Naive thymus-derived CD4-positive, alpha-beta T cell (primary cell): ENCODE measurements around the gene CGN. TPM values are rescaled to one million over a fixed set of nuclear protein-coding genes. Genes with fewer than 3 reads are reported as not detected.

Experiments
- ATAC-seq: fragments of 150-1000 bp; cut with Tn5 transposase; 2 replicates; pipeline ENCODE4 v1.10.0; 2021; ENCODE audit warnings: mild to moderate bottlenecking, moderate library complexity
- CTCF ChIA-PET: fragments of 350-600 bp; sonication (Branson Sonifier 250); formaldehyde crosslinking; loops from one replicate; lab custom pipeline; 2021; ENCODE audit warnings: antibody characterized with exemption; lab: Charles Lee
- POLR2A ChIA-PET: fragments of 350-600 bp; sonication (Branson Sonifier 250); formaldehyde crosslinking; loops from one replicate; lab custom pipeline; 2021; ENCODE audit warnings: antibody characterized with exemption, inconsistent platforms; lab: Charles Lee
- DNase-seq, 9 donors: peaks; one replicate each; pipeline versions ENCODE4 v3.0.0 to v3.0.0-alpha.2; 2020 to 2022; ENCODE audit warnings: mixed read lengths in 1 of 9
- H3K27ac ChIP-seq: one replicate; pipeline ENCODE4 v1.7.0; 2013; ENCODE audit warnings: mild to moderate bottlenecking, low read depth, low read length, moderate library complexity
- H3K27me3 ChIP-seq, 2 donors: one replicate each; pipeline ENCODE4 v1.7.0; 2013; ENCODE audit warnings: low read length in 2 of 2, mild to moderate bottlenecking in 2 of 2, moderate library complexity in 2 of 2; ENCODE audit not compliant: control insufficient read depth in 2 of 2, insufficient read depth in 2 of 2
- H3K36me3 ChIP-seq, 3 experiments: 1 replicate in 2 of 3; 2 replicates in 1 of 3; pipeline ENCODE4 v1.7.0; 2013; ENCODE audit warnings: low read length in 3 of 3, mild to moderate bottlenecking in 3 of 3, moderate library complexity in 1 of 3; ENCODE audit not compliant: insufficient read depth in 3 of 3, control insufficient read depth in 2 of 3
- H3K4me1 ChIP-seq, 2 donors: one replicate each; pipeline ENCODE4 v1.7.0; 2013; ENCODE audit warnings: low read length in 2 of 2, mild to moderate bottlenecking in 2 of 2, moderate library complexity in 1 of 2; ENCODE audit not compliant: control insufficient read depth in 2 of 2, insufficient read depth in 2 of 2
- H3K4me3 ChIP-seq: 2 replicates; pipeline ENCODE4 v1.7.0; 2013; ENCODE audit warnings: mild to moderate bottlenecking, low read length
- H3K9me3 ChIP-seq, 3 experiments: 1 replicate in 2 of 3; 2 replicates in 1 of 3; pipeline ENCODE4 v1.7.0; 2013; ENCODE audit warnings: low read length in 3 of 3; ENCODE audit not compliant: control insufficient read depth in 2 of 3
- H3K27ac Mint-ChIP-seq, 9 donors: one replicate each; pipeline ENCODE4 v1.8.0; 2020 to 2022; ENCODE audit warnings: mixed read lengths in 9 of 9, mild to moderate bottlenecking in 8 of 9, moderate library complexity in 5 of 9, inconsistent platforms in 2 of 9
- H3K27me3 Mint-ChIP-seq, 5 donors: one replicate each; pipeline ENCODE4 v1.8.0; 2021 to 2022; ENCODE audit warnings: mixed read lengths in 5 of 5, mild to moderate bottlenecking in 1 of 5
- H3K36me3 Mint-ChIP-seq, 5 donors: one replicate each; pipeline ENCODE4 v1.8.0; 2020 to 2022; ENCODE audit warnings: mixed read lengths in 5 of 5, mild to moderate bottlenecking in 3 of 5, inconsistent platforms in 1 of 5
- H3K4me1 Mint-ChIP-seq, 7 donors: one replicate each; pipeline ENCODE4 v1.8.0; 2020 to 2022; ENCODE audit warnings: mixed read lengths in 7 of 7, mild to moderate bottlenecking in 3 of 7, inconsistent platforms in 1 of 7
- H3K4me3 Mint-ChIP-seq, 10 donors: one replicate each; pipeline ENCODE4 v1.8.0; 2020 to 2022; ENCODE audit warnings: mild to moderate bottlenecking in 10 of 10, mixed read lengths in 10 of 10, moderate library complexity in 6 of 10, inconsistent platforms in 2 of 10
- H3K9me3 Mint-ChIP-seq, 11 donors: one replicate each; pipeline ENCODE4 v1.8.0; 2020 to 2022; ENCODE audit warnings: mixed read lengths in 11 of 11, mild to moderate bottlenecking in 4 of 11, inconsistent platforms in 1 of 11, moderate library complexity in 1 of 11
- intact Hi-C, 2 donors: fragments of 100-400 bp; cut with micrococcal nuclease; formaldehyde crosslinking; loops; one replicate each; pipeline ENCODE4 v1.15.1; 2023
- polyA plus RNA-seq, 2 donors: library from polyadenylated mRNA; unstranded; fragments of 300-500 nt; fragmentation: Illumina TruSeq; gene quantifications; one replicate each; pipeline ENCODE4 v1.2.3, GENCODE V29; 2021
- total RNA-seq, 6 experiments: library from RNA in 5 of 6; stranded (reverse) in 5 of 6; gene quantifications; 1 replicate in 5 of 6; 2 replicates in 1 of 6; pipeline ENCODE4 v1.2.3 and lab custom pipeline; 2021 to 2026

Gene CGN
- total and polyA plus RNA-seq, 7 experiments from 2014 or later: 0.25 to 2.4 (median 0.91) TPM; not detected in 2

DNA sequence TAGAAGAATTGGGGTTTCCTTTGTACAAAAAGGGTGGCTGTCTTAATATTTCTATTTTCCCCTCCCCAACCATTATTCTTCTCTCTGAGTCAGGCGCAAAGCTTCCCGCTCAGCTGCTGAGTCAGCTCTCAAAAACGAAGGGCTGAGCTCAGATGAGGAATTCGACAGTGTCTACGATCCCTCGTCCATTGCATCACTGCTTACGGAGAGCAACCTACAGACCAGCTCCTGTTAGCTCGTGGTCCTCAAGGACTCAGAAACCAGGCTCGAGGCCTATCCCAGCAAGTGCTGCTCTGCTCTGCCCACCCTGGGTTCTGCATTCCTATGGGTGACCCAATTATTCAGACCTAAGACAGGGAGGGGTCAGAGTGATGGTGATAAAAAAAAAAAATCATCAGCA lies 25.9 kb downstream of the CGN start:
- CTCF ChIA-PET: interaction anchor here (0.9 kb wide), 2 partner anchors 198 to 459 kb away, joined by 3 to 5 read pairs; no protein-coding TSS in a partner anchor
- Histone ChIP-seq H3K36me3 (no peaks in the 10 kb centered on the region), H3K4me3 (no peak overlapping the region), H3K27me3 (no peaks in the 10 kb centered on the region), H3K9me3 (no peaks in the 10 kb centered on the region), H3K27ac (no peak overlapping the region), H3K4me1 (peaks cover 11 to 18% of the 10 kb centered on the region in 2 donors)
- intact Hi-C loops: no loop called here
- H3K36me3 Mint-ChIP-seq: no peaks in the 10 kb centered on the region
- POLR2A ChIA-PET: interaction anchor here (0.6 kb wide), 1 partner anchor 413 kb away, joined by 4 read pairs; no protein-coding TSS in a partner anchor
- H3K27ac Mint-ChIP-seq: no peak overlapping the region
- H3K4me1 Mint-ChIP-seq: peaks cover 7 to 31% (median 22%) of the 10 kb centered on the region in 7 donors
- no peak for ATAC-seq
- H3K9me3 Mint-ChIP-seq: no peaks in the 10 kb centered on the region
- no peak overlapping the region for H3K4me3 Mint-ChIP-seq
- H3K27me3 Mint-ChIP-seq: peaks cover 5 to 18% (median 6%) of the 10 kb centered on the region in 5 donors
- no peak for DNase-seq

DNA sequence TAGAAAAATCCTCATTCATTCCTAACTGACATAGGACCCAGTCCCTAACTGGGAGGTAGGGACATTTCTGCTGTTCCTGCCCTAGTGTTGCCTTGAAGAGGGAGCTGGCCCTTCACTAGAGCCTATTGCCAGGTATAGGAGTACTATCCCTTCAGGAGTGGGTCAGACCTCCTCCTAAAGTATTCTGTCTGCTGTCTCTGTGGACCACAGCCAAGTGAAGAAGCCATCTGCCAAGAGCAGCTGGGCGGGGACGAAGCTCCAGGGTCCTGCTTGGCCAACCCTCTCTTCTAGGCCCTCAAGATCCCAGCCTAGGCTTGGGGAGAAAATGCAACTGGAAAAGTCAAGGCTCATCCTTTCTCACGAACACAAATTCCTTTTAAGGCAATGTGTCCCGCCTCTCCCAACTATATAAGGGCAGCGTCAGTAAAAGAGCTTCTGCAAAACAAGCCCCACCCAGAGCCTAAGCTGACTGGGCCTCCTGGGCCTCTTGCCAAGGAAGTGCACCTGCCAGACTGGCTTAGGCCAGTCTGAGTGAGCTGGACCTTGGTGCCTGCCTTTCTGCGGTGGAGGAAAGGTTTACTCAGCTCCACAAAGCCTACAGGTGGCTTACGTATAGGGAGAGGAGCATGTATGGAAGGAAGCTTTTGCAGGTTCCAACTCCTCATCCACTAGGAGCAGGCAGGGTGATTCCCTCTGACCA lies 28.3 kb downstream of the CGN start:
- H3K27me3 ChIP-seq: no peaks in the 10 kb centered on the region
- H3K4me1 ChIP-seq: peaks cover 11 to 18% of the 10 kb centered on the region in 2 donors
- Mint-ChIP-seq H3K27ac (peak overlapping the region in 6 of 9 donors; percentile 40 to 93 (median 88)), H3K27me3 (peaks cover 6 to 25% (median 8%) of the 10 kb centered on the region in 5 donors), H3K4me1 (peaks cover 12 to 31% (median 22%) of the 10 kb centered on the region in 7 donors), H3K36me3 (no peaks in the 10 kb centered on the region), H3K4me3 (peak overlapping the region; percentile 91 to 98 (median 97)), H3K9me3 (no peaks in the 10 kb centered on the region)
- no peaks in the 10 kb centered on the region for H3K9me3 ChIP-seq
- H3K36me3 ChIP-seq: no peaks in the 10 kb centered on the region
- ATAC-seq (peak; percentile 40), DNase-seq (peak in 3 of 9 donors; percentile 4 to 16 (median 10))
- intact Hi-C loops: loop anchor here (1.0 to 5.0 kb wide), 5 partner anchors 28 to 453 kb away; partner anchors contain the start of genes CGN (in 1 of the 2), S100A10 (in 1 of the 2) and SNX27 (in 1 of the 2)
- H3K27ac ChIP-seq: no peak overlapping the region
- ChIA-PET POLR2A (interaction anchor here (0.7 to 1.4 kb wide), 6 partner anchors 9 to 1652 kb away, joined by 3 to 6 read pairs (median 3); partner anchors contain the start of genes CGN and MRPL9), CTCF (interaction anchor here (0.6 to 0.7 kb wide), 2 partner anchors 59 to 95 kb away, joined by 3 read pairs; no protein-coding TSS in a partner anchor)
- H3K4me3 ChIP-seq: peak overlapping the region; percentile 90

DNA sequence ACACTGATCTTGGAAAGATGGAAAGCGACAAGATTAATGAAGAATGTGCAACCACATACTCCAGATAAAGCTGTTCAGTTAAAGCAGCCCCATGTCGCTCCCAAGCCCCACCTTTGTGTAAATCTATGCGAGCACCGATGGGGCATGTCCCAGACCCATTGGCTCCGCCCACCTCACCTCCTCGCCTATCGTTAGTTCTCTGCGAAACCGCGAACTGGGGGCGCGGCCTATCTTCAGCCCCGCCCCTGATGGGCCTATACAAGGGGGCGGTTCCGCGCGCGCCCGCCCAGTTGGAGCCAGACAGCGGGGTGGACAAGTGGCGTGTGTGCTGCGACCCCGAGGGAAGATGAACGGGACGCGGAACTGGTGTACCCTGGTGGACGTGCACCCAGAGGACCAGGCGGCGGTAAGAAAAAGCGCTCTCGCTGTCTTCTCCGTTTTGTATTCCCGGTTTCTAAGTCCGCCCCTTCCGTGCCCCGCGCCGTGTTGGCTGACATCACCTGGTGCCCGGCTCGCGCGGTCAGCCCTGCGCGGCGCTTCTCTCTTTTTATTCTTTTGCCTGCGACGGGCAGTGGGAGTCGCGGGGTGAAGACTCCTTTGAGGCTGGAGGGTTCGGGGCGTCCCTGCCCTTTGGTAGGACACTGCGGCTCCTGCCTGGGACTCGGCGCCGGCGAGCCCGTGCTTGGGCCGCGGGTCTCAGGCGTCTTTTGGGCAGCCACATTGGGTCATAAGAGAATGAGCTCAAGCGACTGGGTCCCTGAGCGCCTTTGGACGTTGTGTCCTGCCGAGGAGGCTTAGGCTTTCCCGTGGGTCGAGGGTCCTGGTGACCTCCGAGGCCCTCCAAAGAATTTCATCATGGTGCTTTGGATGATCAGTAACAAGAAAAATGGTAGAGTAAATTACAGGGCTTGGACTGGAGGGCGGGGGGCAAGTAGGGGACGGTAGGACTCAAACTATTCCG lies 29.1 kb downstream of the CGN start, which contains the start of gene TUFT1:
TUFT1 (plus strand) TSS at position 289 of the 961 bp plus-strand sequence; CDS start at position 347, 58 bp downstream.
- H3K36me3 ChIP-seq: no peaks in the 10 kb centered on the region
- H3K27ac Mint-ChIP-seq: peak within 1 kb of the TSS; percentile 70 to 93 (median 89)
- intact Hi-C loops: loop anchor here (1.0 to 5.0 kb wide), 5 partner anchors 29 to 452 kb away; partner anchors contain the start of genes CGN (in 1 of the 2), S100A10 (in 1 of the 2) and SNX27 (in 1 of the 2)
- H3K27me3 ChIP-seq: no peaks in the 10 kb centered on the region
- peaks cover 6 to 24% (median 8%) of the 10 kb centered on the region in 5 donors for H3K27me3 Mint-ChIP-seq
- DNase-seq (peak; percentile 89 to 95 (median 93)), ATAC-seq (peak; percentile 100)
- CTCF ChIA-PET: interaction anchor here (0.6 to 0.7 kb wide), 2 partner anchors 60 to 96 kb away, joined by 3 read pairs; no protein-coding TSS in a partner anchor
- H3K36me3 Mint-ChIP-seq: no peaks in the 10 kb centered on the region
- peak within 1 kb of the TSS; percentile 91 to 98 (median 97) for H3K4me3 Mint-ChIP-seq
- peaks cover 12 to 31% (median 22%) of the 10 kb centered on the region in 7 donors for H3K4me1 Mint-ChIP-seq
- peak within 1 kb of the TSS; percentile 71 for H3K27ac ChIP-seq
- peaks cover 11 to 18% of the 10 kb centered on the region in 2 donors for H3K4me1 ChIP-seq
- H3K9me3 ChIP-seq: no peaks in the 10 kb centered on the region
- no peaks in the 10 kb centered on the region for H3K9me3 Mint-ChIP-seq
- POLR2A ChIA-PET: interaction anchor here (0.6 to 1.4 kb wide), 7 partner anchors 10 to 1653 kb away, joined by 3 to 6 read pairs (median 3); partner anchors contain the start of genes CGN, MRPL9 and SNX27
- H3K4me3 ChIP-seq: peak within 1 kb of the TSS; percentile 90

DNA sequence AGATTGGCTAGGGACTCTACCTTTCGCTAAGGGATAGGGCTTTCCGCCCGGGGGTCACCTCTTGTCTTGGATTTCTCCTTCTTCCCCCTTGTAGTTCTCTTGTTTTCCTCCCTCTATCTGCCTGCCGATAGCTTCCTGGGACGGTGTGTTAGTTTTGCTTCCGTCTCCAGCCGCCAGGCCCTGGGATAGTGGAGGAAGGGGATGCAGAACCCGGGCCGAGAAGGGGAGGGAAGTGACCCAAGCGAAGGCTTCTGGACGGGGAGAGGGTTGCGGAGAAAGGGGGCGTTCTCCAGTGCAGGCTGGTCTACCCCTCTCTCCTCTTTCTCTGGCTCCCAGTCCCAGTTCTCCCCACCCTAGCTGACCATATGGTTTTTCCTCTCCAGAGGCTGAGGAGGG lies 29.8 kb downstream of the CGN start:
- Mint-ChIP-seq H3K4me3 (peak overlapping the region; percentile 91 to 98 (median 97)), H3K36me3 (peaks cover 0 to 4% (median 0%) of the 10 kb centered on the region in 5 donors), H3K27me3 (peaks cover 6 to 21% (median 8%) of the 10 kb centered on the region in 5 donors), H3K9me3 (no peaks in the 10 kb centered on the region), H3K27ac (peak overlapping the region in 7 of 9 donors; percentile 13 to 93 (median 85)), H3K4me1 (peaks cover 12 to 31% (median 22%) of the 10 kb centered on the region in 7 donors)
- intact Hi-C loops: loop anchor here (1.0 to 5.0 kb wide), 5 partner anchors 30 to 451 kb away; partner anchors contain the start of genes CGN (in 1 of the 2), S100A10 (in 1 of the 2) and SNX27 (in 1 of the 2)
- Histone ChIP-seq H3K27me3 (no peaks in the 10 kb centered on the region), H3K4me1 (peaks cover 11 to 18% of the 10 kb centered on the region in 2 donors), H3K4me3 (peak overlapping the region; percentile 90), H3K36me3 (no peaks in the 10 kb centered on the region), H3K27ac (peak overlapping the region; percentile 71), H3K9me3 (no peaks in the 10 kb centered on the region)
- POLR2A ChIA-PET: interaction anchor here (0.6 to 1.3 kb wide), 4 partner anchors 15 to 222 kb away, joined by 3 to 4 read pairs (median 4); partner anchors contain the start of genes MRPL9 and SNX27
- ATAC-seq (no peak), DNase-seq (peak in 2 of 9 donors; percentile 10 to 16)
- CTCF ChIA-PET: interaction anchor here (0.9 kb wide), 1 partner anchor 293 kb away, joined by 4 read pairs; no protein-coding TSS in a partner anchor

DNA sequence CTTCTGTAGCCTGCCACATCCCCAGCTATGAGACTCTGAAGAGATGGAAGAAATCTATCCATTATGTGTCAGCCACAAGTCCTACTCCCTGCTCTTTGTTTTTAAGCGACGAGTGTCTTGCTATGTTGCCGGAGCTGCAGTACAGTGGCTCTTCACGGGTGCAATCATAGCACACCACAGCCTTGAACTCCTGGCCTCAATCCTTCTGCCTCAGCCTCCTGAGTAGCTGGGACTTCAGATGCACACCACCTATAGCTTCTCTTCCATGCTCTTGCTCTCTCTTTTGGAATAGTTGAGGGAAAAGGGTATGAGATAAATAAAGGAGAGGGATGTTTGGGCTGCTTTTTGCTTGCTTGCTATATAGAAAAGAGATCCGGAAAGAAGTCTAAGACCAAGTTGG lies 30.6 kb downstream of the CGN start:
- Histone ChIP-seq H3K4me1 (peaks cover 11 to 18% of the 10 kb centered on the region in 2 donors), H3K9me3 (no peaks in the 10 kb centered on the region), H3K36me3 (no peaks in the 10 kb centered on the region), H3K27ac (no peak overlapping the region), H3K27me3 (no peaks in the 10 kb centered on the region), H3K4me3 (no peak overlapping the region)
- intact Hi-C loops: loop anchor here in 1 of 2 donors (5.0 kb wide), 2 partner anchors 71 to 451 kb away; partner anchors contain the start of genes S100A10 and SNX27
- Mint-ChIP-seq H3K27me3 (peaks cover 6 to 21% (median 8%) of the 10 kb centered on the region in 5 donors), H3K36me3 (peaks cover 0 to 4% (median 0%) of the 10 kb centered on the region in 5 donors), H3K4me1 (peaks cover 12 to 31% (median 22%) of the 10 kb centered on the region in 7 donors), H3K27ac (peak overlapping the region in 1 of 9 donors; percentile 13), H3K9me3 (no peaks in the 10 kb centered on the region), H3K4me3 (peak overlapping the region; percentile 91 to 98 (median 97))
- CTCF ChIA-PET: interaction anchor here (0.9 kb wide), 1 partner anchor 293 kb away, joined by 4 read pairs; no protein-coding TSS in a partner anchor
- ATAC-seq (no peak), DNase-seq (no peak)
- POLR2A ChIA-PET: interaction anchor here (0.7 to 1.3 kb wide), 2 partner anchors 14 to 221 kb away, joined by 3 to 4 read pairs; partner anchors contain the start of gene MRPL9
